ENCODE measurements around the gene ZNF19. TPM values are rescaled to one million over a fixed set of nuclear protein-coding genes. Genes with fewer than 3 reads are reported as not detected.
"Not testable (repeated sequence)": the region's sequence is repeated elsewhere in the genome, so short reads cannot be mapped to it uniquely, and the experiment has no call there.

The ZNF19 gene
- 1 to 10 TPM; 3.6 to 4.2 TPM for total RNA-seq
- long read RNA-seq, donor 1 = 0 reads
- long read RNA-seq, donor 2, partial matches to known transcripts = 3 of 6 reads
- long read RNA-seq, donor 2, other reads (novel, unspliced or antisense) = 1 of 6 reads

DNA sequence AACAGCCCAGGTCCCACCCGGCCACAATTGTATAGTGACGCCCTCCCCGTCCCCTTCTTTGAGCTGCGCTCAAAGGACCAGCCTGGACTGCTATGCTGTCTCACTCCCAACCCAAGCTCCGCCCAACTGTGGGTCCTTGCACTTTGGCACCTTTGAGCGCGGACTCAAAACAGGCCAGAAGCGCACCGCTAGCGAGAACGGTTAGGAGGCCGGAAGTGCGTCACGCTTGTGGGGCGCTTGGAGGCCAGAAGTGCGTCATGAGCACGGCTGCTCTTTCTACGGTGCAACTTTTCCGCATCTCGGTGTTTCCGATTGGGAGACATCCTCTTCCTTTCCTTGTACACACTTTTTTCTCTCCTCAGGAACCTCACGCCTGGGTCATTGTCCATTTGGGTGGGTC lies at the start of gene ZNF19:
TSS of gene ZNF19 (minus strand) at position 203 of the 400 bp plus-strand sequence. CDS start 7,210 bp downstream, outside the sequence.
- intact Hi-C loops (cut with DNase I) = no loop called here

GRCh38 chr16:71537643-71538042 lies 48.5 kb upstream of the ZNF19 start:
- DNase-seq (ENCODE audit: low spot score) = no peak
- intact Hi-C loops (cut with DNase I) = no loop called here

More for the DNA sequence above, at the start of gene ZNF19:
- no peak for DNase-seq (ENCODE audit: low spot score)

DNA sequence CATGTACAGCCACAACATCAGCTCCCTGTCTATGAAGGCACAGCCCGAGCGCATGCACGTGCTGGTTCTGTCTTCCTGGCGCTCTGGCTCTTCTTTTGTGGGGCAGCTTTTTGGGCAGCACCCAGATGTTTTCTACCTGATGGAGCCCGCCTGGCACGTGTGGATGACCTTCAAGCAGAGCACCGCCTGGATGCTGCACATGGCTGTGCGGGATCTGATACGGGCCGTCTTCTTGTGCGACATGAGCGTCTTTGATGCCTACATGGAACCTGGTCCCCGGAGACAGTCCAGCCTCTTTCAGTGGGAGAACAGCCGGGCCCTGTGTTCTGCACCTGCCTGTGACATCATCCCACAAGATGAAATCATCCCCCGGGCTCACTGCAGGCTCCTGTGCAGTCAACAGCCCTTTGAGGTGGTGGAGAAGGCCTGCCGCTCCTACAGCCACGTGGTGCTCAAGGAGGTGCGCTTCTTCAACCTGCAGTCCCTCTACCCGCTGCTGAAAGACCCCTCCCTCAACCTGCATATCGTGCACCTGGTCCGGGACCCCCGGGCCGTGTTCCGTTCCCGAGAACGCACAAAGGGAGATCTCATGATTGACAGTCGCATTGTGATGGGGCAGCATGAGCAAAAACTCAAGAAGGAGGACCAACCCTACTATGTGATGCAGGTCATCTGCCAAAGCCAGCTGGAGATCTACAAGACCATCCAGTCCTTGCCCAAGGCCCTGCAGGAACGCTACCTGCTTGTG lies 47.8 kb upstream of the ZNF19 start:
- intact Hi-C loops (cut with DNase I) = no loop called here
- no peak for DNase-seq (ENCODE audit: low spot score)

- intact Hi-C loops (cut with DNase I) = no loop called here
- no peak for DNase-seq (ENCODE audit: low spot score)
Observed at GRCh38 chr16:71532366-71532765, 43.2 kb upstream of the ZNF19 start.

- no peak for DNase-seq (ENCODE audit: low spot score)
- intact Hi-C loops (cut with DNase I) = no loop called here
Observed at GRCh38 chr16:71528863-71529262, 39.7 kb upstream of the ZNF19 start.

DNA sequence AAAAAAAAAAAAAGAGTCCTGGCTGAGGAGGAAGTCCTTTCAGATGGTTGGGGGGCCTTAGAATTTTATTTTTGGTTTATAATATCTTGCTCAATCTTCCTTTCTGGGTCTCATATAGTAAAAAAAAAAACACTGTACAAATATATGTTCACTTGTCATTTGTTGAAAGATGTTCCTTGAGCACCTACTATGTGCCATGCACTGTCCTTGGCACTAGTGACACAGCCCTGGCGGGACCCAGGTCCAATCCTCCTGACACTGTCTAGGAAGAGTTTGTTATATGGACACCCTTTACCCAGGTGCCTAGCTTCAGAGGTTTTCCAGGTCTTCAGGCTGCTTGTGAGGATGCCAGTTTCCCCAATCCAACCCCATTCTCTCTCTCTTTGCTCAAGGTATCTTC lies 39.1 kb upstream of the ZNF19 start:
- intact Hi-C loops (cut with DNase I) = no loop called here
- no peak for DNase-seq (ENCODE audit: low spot score)

DNA sequence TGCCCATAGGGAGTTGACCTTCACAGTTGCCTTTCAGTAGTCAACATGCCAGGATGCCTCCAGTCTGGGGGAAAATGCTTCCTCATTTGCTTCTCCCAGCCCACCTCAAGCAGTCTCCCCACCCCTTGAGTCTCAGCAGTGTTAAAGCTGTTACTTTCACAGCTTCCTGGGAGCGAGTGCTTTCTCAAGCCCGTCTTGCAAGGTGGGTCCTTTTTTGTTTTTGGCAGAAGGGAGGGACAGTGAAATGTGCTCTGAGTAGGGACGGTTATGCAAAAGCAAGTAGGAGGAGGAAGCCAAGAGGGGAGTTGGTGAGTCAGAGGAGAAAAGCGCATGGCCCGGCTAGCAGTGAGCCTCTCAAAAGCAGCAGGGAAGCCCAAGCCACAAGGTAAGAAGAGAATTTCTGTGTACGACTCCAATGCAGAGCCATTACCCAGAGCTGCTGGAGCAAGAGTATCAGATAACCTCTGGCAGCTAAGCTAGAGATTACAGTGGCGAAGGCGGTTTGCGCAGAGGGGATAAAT lies 37.0 kb upstream of the ZNF19 start, which contains the start of gene CHST4:
TSS of gene CHST4 (plus strand) at position 316 of the 521 bp plus-strand sequence. CDS start 10,252 bp downstream, outside the sequence.
- intact Hi-C loops (cut with DNase I) = no loop called here
- DNase-seq (ENCODE audit: low spot score) = no peak

GRCh38 chr16:71524566-71525553 lies 35.7 kb upstream of the ZNF19 start:
- intact Hi-C loops (cut with DNase I) = no loop called here
- DNase-seq (ENCODE audit: low spot score) = no peak

DNA sequence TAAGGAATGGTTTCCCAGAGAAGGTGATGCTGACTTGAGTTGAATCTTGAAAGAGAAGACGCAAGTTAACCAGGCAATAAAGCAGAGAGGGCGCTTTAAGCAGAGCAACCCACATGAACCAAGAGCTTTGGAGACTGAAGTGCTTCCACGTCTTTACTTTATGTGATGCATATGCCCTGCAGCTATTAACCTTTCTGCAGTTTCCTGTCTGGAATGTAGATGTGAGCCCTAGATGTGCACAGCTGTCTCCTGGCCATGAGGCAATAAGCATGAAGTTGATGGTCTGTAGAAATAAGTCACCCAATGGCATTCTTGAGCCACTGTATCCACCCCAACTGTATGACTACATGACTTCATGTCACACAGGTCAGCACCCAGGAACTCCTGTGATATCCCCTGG lies 31.4 kb upstream of the ZNF19 start:
- DNase-seq (ENCODE audit: low spot score) = no peak
- intact Hi-C loops (cut with DNase I) = no loop called here

GRCh38 chr16:71515026-71515425 lies 25.9 kb upstream of the ZNF19 start:
- no peak for DNase-seq (ENCODE audit: low spot score)
- intact Hi-C loops (cut with DNase I) = no loop called here

DNA sequence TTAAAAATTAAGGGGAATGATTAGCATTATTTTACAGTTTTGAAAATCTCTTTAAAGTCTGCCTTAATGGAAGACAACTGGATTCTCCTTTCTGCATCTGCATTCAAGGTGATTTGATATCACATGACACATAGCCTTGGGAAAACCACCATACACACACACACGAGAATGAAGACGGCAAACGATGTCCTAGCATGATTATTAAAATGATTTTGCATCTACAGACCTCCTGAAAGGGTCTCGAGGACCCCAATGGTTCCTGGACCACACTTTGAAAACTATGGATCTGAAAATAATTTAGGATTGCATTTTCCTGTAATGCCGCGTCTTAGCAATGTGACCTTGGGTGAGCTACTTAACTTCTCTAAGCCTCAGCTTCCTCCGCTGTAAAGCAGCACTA lies 25.4 kb upstream of the ZNF19 start:
- intact Hi-C loops (cut with DNase I) = no loop called here
- DNase-seq (ENCODE audit: low spot score) = no peak

GRCh38 chr16:71513302-71513701 lies 24.2 kb upstream of the ZNF19 start:
- no peak for DNase-seq (ENCODE audit: low spot score)
- intact Hi-C loops (cut with DNase I) = no loop called here

DNA sequence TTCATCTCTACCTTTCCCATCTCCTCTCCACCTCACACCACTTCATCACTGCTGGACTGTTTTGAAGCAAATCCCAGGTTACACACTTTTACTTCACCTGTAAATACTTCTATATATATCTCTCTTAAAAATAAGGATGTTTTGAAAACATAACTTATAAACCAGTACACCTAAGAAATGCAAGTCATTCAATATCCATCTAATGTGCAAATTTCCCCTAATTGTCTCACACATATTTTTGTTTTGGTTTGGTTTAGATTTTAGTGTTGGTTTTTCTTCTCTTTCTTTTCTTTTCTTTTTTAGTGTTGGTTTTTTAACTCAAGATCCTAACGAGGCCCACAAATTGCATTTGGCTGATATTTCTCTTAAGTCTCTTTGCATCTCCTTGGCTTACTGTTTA lies 17.9 kb upstream of the ZNF19 start:
- no peak for DNase-seq (ENCODE audit: low spot score)
- intact Hi-C loops (cut with DNase I) = no loop called here

- intact Hi-C loops (cut with DNase I) = loop anchor here in 1 of 2 donors (5.0 kb wide), 1 partner anchor 93 kb away; no protein-coding TSS in a partner anchor
- DNase-seq (ENCODE audit: low spot score) = no peak
Observed at GRCh38 chr16:71504901-71505300, 15.8 kb upstream of the ZNF19 start.

DNA sequence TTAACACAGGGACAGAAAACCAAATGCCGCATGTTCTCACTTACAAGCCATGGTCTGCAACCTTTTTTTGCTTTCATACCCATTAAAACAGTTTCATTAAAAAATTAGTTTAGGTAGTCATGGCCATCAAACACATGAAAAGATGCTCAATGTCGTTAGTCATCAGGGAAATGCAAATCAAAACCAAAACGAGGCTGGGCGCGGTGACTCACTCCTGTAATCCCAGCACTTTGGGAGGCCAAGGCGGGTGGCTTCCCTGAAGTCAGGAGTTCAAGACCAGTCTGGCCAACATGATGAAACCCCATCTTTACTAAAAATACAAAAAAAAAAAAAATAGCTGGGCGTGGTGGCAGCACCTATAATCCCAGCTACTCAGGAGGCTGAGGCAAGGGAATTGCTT lies 14.9 kb upstream of the ZNF19 start:
- intact Hi-C loops (cut with DNase I) = loop anchor here in 1 of 2 donors (5.0 kb wide), 1 partner anchor 92 kb away; no protein-coding TSS in a partner anchor
- not testable (repeated sequence) for DNase-seq (ENCODE audit: low spot score)

GRCh38 chr16:71501547-71501946 lies 12.4 kb upstream of the ZNF19 start:
- intact Hi-C loops (cut with DNase I) = loop anchor here in 1 of 2 donors (5.0 kb wide), 1 partner anchor 89 kb away; no protein-coding TSS in a partner anchor

DNA sequence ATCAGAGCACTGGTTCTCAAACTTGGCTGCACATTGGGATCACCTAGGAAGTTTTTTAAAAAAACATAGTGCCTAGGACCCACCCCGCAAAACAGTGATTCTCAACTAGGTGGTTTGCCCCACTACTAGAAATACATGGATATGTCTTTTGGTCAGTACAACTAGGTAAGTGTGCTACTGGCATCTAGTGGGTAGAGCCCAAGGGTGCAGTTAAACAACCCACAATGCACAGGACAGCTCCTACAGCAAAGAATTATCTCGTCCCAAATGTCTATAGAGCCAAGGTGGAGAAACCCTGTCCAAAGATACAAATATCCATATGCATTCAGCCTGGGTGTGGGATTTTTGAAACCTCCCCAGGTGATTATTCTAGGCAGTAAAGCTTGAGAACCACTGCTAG lies 11.8 kb upstream of the ZNF19 start:
- DNase-seq (ENCODE audit: low spot score) = no peak
- intact Hi-C loops (cut with DNase I) = loop anchor here in 1 of 2 donors (5.0 kb wide), 1 partner anchor 89 kb away; no protein-coding TSS in a partner anchor

More at GRCh38 chr16:71501547-71501946, 12.4 kb upstream of the ZNF19 start:
- DNase-seq (ENCODE audit: low spot score) = no peak

- intact Hi-C loops (cut with DNase I) = loop anchor here (2.0 to 5.0 kb wide), 2 partner anchors 85 to 88 kb away; no protein-coding TSS in a partner anchor
- DNase-seq (ENCODE audit: low spot score) = no peak
Observed at GRCh38 chr16:71499775-71500364, 10.7 kb upstream of the ZNF19 start.

GRCh38 chr16:71498031-71498430 lies 8.9 kb upstream of the ZNF19 start:
- intact Hi-C loops (cut with DNase I) = loop anchor here in 1 of 2 donors (2.0 kb wide), 1 partner anchor 83 kb away; no protein-coding TSS in a partner anchor
- no peak for DNase-seq (ENCODE audit: low spot score)
